Thymus (tissue), 11 donors: Measurements from ENCODE around the gene LPP. TPM values are rescaled to one million over a fixed set of nuclear protein-coding genes. Genes with fewer than 3 reads are reported as not detected.

Source experiments
- DNase-seq, 9 donors: peaks; one replicate each; pipeline ENCODE4 v3.0.0-alpha.2; 2013; ENCODE audit warnings: low spot score in 9 of 9, low read depth in 6 of 9, missing footprints in 1 of 9
- H3K27ac ChIP-seq, 2 donors: one replicate each; pipeline ENCODE4 v1.5.1; 2013; ENCODE audit warnings: control low read depth in 1 of 2, low read depth in 1 of 2, low read length in 1 of 2, mild to moderate bottlenecking in 1 of 2, moderate library complexity in 1 of 2
- H3K27me3 ChIP-seq, 2 donors: one replicate each; pipeline ENCODE4 v1.5.1; 2013; ENCODE audit warnings: low read length in 1 of 2; ENCODE audit not compliant: control insufficient read depth in 2 of 2, insufficient read depth in 1 of 2
- H3K36me3 ChIP-seq, 2 donors: one replicate each; pipeline ENCODE4 v1.5.1; 2013; ENCODE audit warnings: low read length in 1 of 2, mild to moderate bottlenecking in 1 of 2, moderate library complexity in 1 of 2; ENCODE audit not compliant: control insufficient read depth in 2 of 2, insufficient read depth in 2 of 2
- H3K4me1 ChIP-seq, 2 donors: one replicate each; pipeline ENCODE4 v1.5.1; 2013; ENCODE audit warnings: low read length in 2 of 2; ENCODE audit not compliant: control insufficient read depth in 2 of 2, insufficient read depth in 2 of 2
- H3K4me3 ChIP-seq, 2 donors: one replicate each; pipeline ENCODE4 v1.5.1; 2013; ENCODE audit warnings: low read length in 2 of 2, control low read depth in 1 of 2, mild to moderate bottlenecking in 1 of 2
- H3K9me3 ChIP-seq, 2 donors: one replicate each; pipeline ENCODE4 v1.5.1; 2013; ENCODE audit warnings: low read length in 1 of 2, mild to moderate bottlenecking in 1 of 2; ENCODE audit not compliant: control insufficient read depth in 2 of 2, insufficient read depth in 1 of 2
- WGBS: extraction: QIAGEN DNeasy Blood & Tissue Kit; methylation state at CpG from one replicate; pipeline ENCODE4 v1.1.7; 2013; 5-methylcytosine and 5-hydroxymethylcytosine counted together
- polyA plus RNA-seq: library from polyadenylated mRNA; stranded (reverse); fragments of 200-250 nt; gene quantifications from one replicate; pipeline ENCODE4 v1.2.3, GENCODE V29; 2013
- total RNA-seq: library from RNA; stranded (reverse); fragments of 120-200 nt; gene quantifications from one replicate; pipeline ENCODE4 v1.2.4, GENCODE V29; 2013
- donor health status: healthy.

Gene LPP
- total and polyA plus RNA-seq, 2 donors = 6.5 to 9.2 TPM

GRCh38 chr3:188776447-188776846 lies 622.5 kb downstream of the LPP start:
- 94% methylated on average over 1 of the region's 1 CpG for WGBS
- Histone ChIP-seq H3K4me3 (no peak overlapping the region), H3K27me3 (no peaks in the 10 kb centered on the region), H3K9me3 (no peaks in the 10 kb centered on the region), H3K27ac (no peak overlapping the region), H3K4me1 (no peaks in the 10 kb centered on the region), H3K36me3 (no peaks in the 10 kb centered on the region)
- no peak for DNase-seq

GRCh38 chr3:188778091-188778852 lies 624.3 kb downstream of the LPP start:
- 99% methylated on average over 1 of the region's 1 CpG for WGBS
- Histone ChIP-seq H3K9me3 (no peaks in the 10 kb centered on the region), H3K4me1 (no peaks in the 10 kb centered on the region), H3K36me3 (no peaks in the 10 kb centered on the region), H3K27ac (no peak overlapping the region), H3K27me3 (no peaks in the 10 kb centered on the region), H3K4me3 (no peak overlapping the region)
- DNase-seq = no peak

- DNase-seq = no peak
- WGBS = 98% methylated on average over 8 of the region's 8 CpGs
Measured at GRCh38 chr3:188779281-188779980, 625.5 kb downstream of the LPP start.

GRCh38 chr3:188780193-188781147 lies 626.5 kb downstream of the LPP start:
- no peak for DNase-seq
- 94% methylated on average over 5 of the region's 5 CpGs for WGBS
- Histone ChIP-seq H3K27ac (peak overlapping the region in 1 of 2 donors; percentile 34), H3K9me3 (no peaks in the 10 kb centered on the region), H3K4me1 (no peaks in the 10 kb centered on the region), H3K4me3 (no peak overlapping the region), H3K27me3 (no peaks in the 10 kb centered on the region), H3K36me3 (no peaks in the 10 kb centered on the region)

More at GRCh38 chr3:188779281-188779980, 625.5 kb downstream of the LPP start:
- Histone ChIP-seq H3K9me3 (no peaks in the 10 kb centered on the region), H3K4me1 (no peaks in the 10 kb centered on the region), H3K27ac (no peak overlapping the region), H3K36me3 (no peaks in the 10 kb centered on the region), H3K4me3 (no peak overlapping the region), H3K27me3 (no peaks in the 10 kb centered on the region)

GRCh38 chr3:188782613-188783124 lies 628.7 kb downstream of the LPP start:
- DNase-seq = no peak
- WGBS = 96% methylated on average over 2 of the region's 2 CpGs
- Histone ChIP-seq H3K27me3 (no peaks in the 10 kb centered on the region), H3K36me3 (no peaks in the 10 kb centered on the region), H3K4me1 (no peaks in the 10 kb centered on the region), H3K27ac (no peak overlapping the region), H3K9me3 (no peaks in the 10 kb centered on the region), H3K4me3 (no peak overlapping the region)

- Histone ChIP-seq H3K27ac (no peak overlapping the region), H3K27me3 (no peaks in the 10 kb centered on the region), H3K9me3 (no peaks in the 10 kb centered on the region), H3K4me1 (no peaks in the 10 kb centered on the region), H3K4me3 (no peak overlapping the region), H3K36me3 (no peaks in the 10 kb centered on the region)
- 99% methylated on average over 2 of the region's 2 CpGs for WGBS
- DNase-seq = no peak
Measured at GRCh38 chr3:188786424-188786823, 632.5 kb downstream of the LPP start.

- Histone ChIP-seq H3K9me3 (no peaks in the 10 kb centered on the region), H3K4me1 (peaks cover 0 to 3% of the 10 kb centered on the region in 2 donors), H3K4me3 (no peak overlapping the region), H3K27ac (no peak overlapping the region), H3K36me3 (peaks cover 0 to 3% of the 10 kb centered on the region in 2 donors), H3K27me3 (no peaks in the 10 kb centered on the region)
- 78% methylated on average over 5 of the region's 5 CpGs for WGBS
- DNase-seq = peak in 6 of 9 donors; percentile 19 to 65 (median 39)
Measured at GRCh38 chr3:188788621-188789081, 634.7 kb downstream of the LPP start.

- Histone ChIP-seq H3K27me3 (no peaks in the 10 kb centered on the region), H3K4me1 (peaks cover 0 to 3% of the 10 kb centered on the region in 2 donors), H3K9me3 (no peaks in the 10 kb centered on the region), H3K27ac (no peak overlapping the region), H3K36me3 (peaks cover 0 to 3% of the 10 kb centered on the region in 2 donors), H3K4me3 (no peak overlapping the region)
- no peak for DNase-seq
- WGBS = 97% methylated on average over 4 of the region's 4 CpGs
Measured at GRCh38 chr3:188789251-188789650, 635.3 kb downstream of the LPP start.
